WTC11 (cell line): ENCODE data around the gene IPO9. TPM values are rescaled to one million over a fixed set of nuclear protein-coding genes. Genes with fewer than 3 reads are reported as not detected.

Experiments
- ATAC-seq: fragments of 200-7000 bp; cut with Tn5 transposase; 2 replicates; pipeline ENCODE4 v1.10.0; 2021; ENCODE audit warnings: mild to moderate bottlenecking, moderate library complexity
- CTCF ChIA-PET: fragments of 300-600 bp; sonication (Branson Sonifier 250); formaldehyde crosslinking; loops from one replicate; lab custom pipeline; 2021; ENCODE audit warnings: antibody characterized with exemption; lab: Charles Lee
- POLR2A ChIA-PET: fragments of 350-600 bp; sonication (Branson Sonifier 250); formaldehyde crosslinking; loops from one replicate; lab custom pipeline; 2021; ENCODE audit warnings: antibody characterized with exemption; lab: Charles Lee
- DNase-seq: peaks from one replicate; pipeline ENCODE4 v3.0.0; 2021; ENCODE audit warnings: low spot score
- H3K27ac Mint-ChIP-seq: 2 replicates; pipeline ENCODE4 v1.8.0; 2021; ENCODE audit warnings: mixed read lengths
- H3K27me3 Mint-ChIP-seq: 2 replicates; pipeline ENCODE4 v1.8.0; 2021; ENCODE audit warnings: low read depth, mild to moderate bottlenecking, moderate library complexity, mixed read lengths
- H3K36me3 Mint-ChIP-seq: 2 replicates; pipeline ENCODE4 v1.8.0; 2021; ENCODE audit warnings: mixed read lengths
- H3K4me1 Mint-ChIP-seq: 2 replicates; pipeline ENCODE4 v1.8.0; 2022; ENCODE audit warnings: mixed read lengths
- H3K4me3 Mint-ChIP-seq: 2 replicates; pipeline ENCODE4 v1.8.0; 2021; ENCODE audit warnings: mild to moderate bottlenecking, moderate library complexity, mixed read lengths
- H3K9me3 Mint-ChIP-seq: 2 replicates; pipeline ENCODE4 v1.8.0; 2021; ENCODE audit warnings: mixed read lengths
- CBFB ChIP-seq: sonication (generic); formaldehyde crosslinking; IDR thresholded peaks from 2 replicates; pipeline ENCODE4 v1.8.1; 2022; ENCODE audit warnings: mild to moderate bottlenecking, low read depth, missing genetic modification reagents
- E2F1 ChIP-seq: sonication (generic); formaldehyde crosslinking; IDR thresholded peaks from 2 replicates; pipeline ENCODE4 v1.8.0; 2022; ENCODE audit warnings: mild to moderate bottlenecking, missing genetic modification reagents
- E2F5 ChIP-seq: sonication (generic); formaldehyde crosslinking; IDR thresholded peaks from 2 replicates; pipeline ENCODE4 v1.8.1; 2022; ENCODE audit warnings: mild to moderate bottlenecking, moderate library complexity, missing genetic modification reagents
- ERG ChIP-seq: fragments of 250-450 bp; sonication (Bioruptor Pico); IDR thresholded peaks from 2 replicates; pipeline ENCODE4 v1.8.0; 2021; ENCODE audit warnings: mild to moderate bottlenecking
- GRHL2 ChIP-seq: fragments of 250-450 bp; sonication (Bioruptor Pico); IDR thresholded peaks from 2 replicates; pipeline ENCODE4 v1.8.0; 2022; ENCODE audit warnings: mild to moderate bottlenecking, moderate library complexity; ENCODE audit not compliant: insufficient replicate concordance, severe bottlenecking
- GTF2I ChIP-seq: fragments of 250-450 bp; sonication (Bioruptor Pico); conservative IDR thresholded peaks from 2 replicates; pipeline ENCODE4 v1.4.0; 2021; ENCODE audit warnings: mild to moderate bottlenecking
- HMGXB4 ChIP-seq: sonication (generic); formaldehyde crosslinking; IDR thresholded peaks from 2 replicates; pipeline ENCODE4 v1.8.1; 2023; ENCODE audit warnings: mild to moderate bottlenecking, moderate library complexity, missing genetic modification reagents
- IRF2 ChIP-seq: sonication (generic); formaldehyde crosslinking; IDR thresholded peaks from 2 replicates; pipeline ENCODE4 v1.8.0; 2022; ENCODE audit warnings: low read depth, missing genetic modification reagents, borderline replicate concordance
- JUN ChIP-seq: sonication (generic); formaldehyde crosslinking; IDR thresholded peaks from 2 replicates; pipeline ENCODE4 v1.8.0; 2023; ENCODE audit warnings: mild to moderate bottlenecking, missing genetic modification reagents
- MAX ChIP-seq: sonication (generic); formaldehyde crosslinking; IDR thresholded peaks from 2 replicates; pipeline ENCODE4 v1.8.0; 2022; ENCODE audit warnings: mild to moderate bottlenecking, missing genetic modification reagents
- MYBL2 ChIP-seq: sonication (generic); formaldehyde crosslinking; IDR thresholded peaks from 2 replicates; pipeline ENCODE4 v1.8.1; 2023; ENCODE audit warnings: mild to moderate bottlenecking, moderate library complexity, missing genetic modification reagents
- NFE2L1 ChIP-seq: sonication (generic); formaldehyde crosslinking; IDR thresholded peaks from 2 replicates; pipeline ENCODE4 v1.8.1; 2023; ENCODE audit warnings: missing genetic modification reagents
- NR1H2 ChIP-seq: sonication (generic); formaldehyde crosslinking; IDR thresholded peaks from 2 replicates; pipeline ENCODE4 v1.9.0; 2021; ENCODE audit warnings: mild to moderate bottlenecking, moderate library complexity, missing genetic modification reagents
- NR2C2 ChIP-seq: sonication (generic); formaldehyde crosslinking; IDR thresholded peaks from 2 replicates; pipeline ENCODE4 v1.8.0; 2022; ENCODE audit warnings: mild to moderate bottlenecking, missing genetic modification reagents
- NR3C1 ChIP-seq: sonication (generic); formaldehyde crosslinking; conservative IDR thresholded peaks from 2 replicates; pipeline ENCODE4 v1.8.1; 2023; ENCODE audit warnings: low read depth, mild to moderate bottlenecking, missing genetic modification reagents
- OVOL2 ChIP-seq: fragments of 250-450 bp; sonication (Bioruptor Pico); IDR thresholded peaks from 2 replicates; pipeline ENCODE4 v1.9.0; 2021; ENCODE audit warnings: mild to moderate bottlenecking, borderline replicate concordance
- PRDM15 ChIP-seq: sonication (generic); formaldehyde crosslinking; IDR thresholded peaks from 2 replicates; pipeline ENCODE4 v1.8.0; 2022; ENCODE audit warnings: missing genetic modification reagents
- RELA ChIP-seq: sonication (generic); formaldehyde crosslinking; IDR thresholded peaks from 2 replicates; pipeline ENCODE4 v1.8.1; 2022; ENCODE audit warnings: missing genetic modification reagents, mild to moderate bottlenecking, borderline replicate concordance
- RORB ChIP-seq: fragments of 250-450 bp; sonication (Bioruptor Pico); IDR thresholded peaks from 2 replicates; pipeline ENCODE4 v1.9.0; 2021; ENCODE audit warnings: mild to moderate bottlenecking
- TEAD1 ChIP-seq: sonication (generic); formaldehyde crosslinking; IDR thresholded peaks from 2 replicates; pipeline ENCODE4 v1.8.0; 2022; ENCODE audit warnings: mild to moderate bottlenecking, missing genetic modification reagents
- ZNF219 ChIP-seq: sonication (generic); formaldehyde crosslinking; IDR thresholded peaks from 2 replicates; pipeline ENCODE4 v1.8.0; 2023; ENCODE audit warnings: missing genetic modification reagents, mild to moderate bottlenecking, borderline replicate concordance
- ZNF263 ChIP-seq: sonication (generic); formaldehyde crosslinking; IDR thresholded peaks from 2 replicates; pipeline ENCODE4 v1.8.1; 2022; ENCODE audit warnings: low read depth, mild to moderate bottlenecking, moderate library complexity, missing genetic modification reagents
- ZNF396 ChIP-seq: fragments of 250-450 bp; sonication (Bioruptor Pico); IDR thresholded peaks from 2 replicates; pipeline ENCODE4 v1.8.0; 2021; ENCODE audit warnings: mild to moderate bottlenecking, moderate library complexity, borderline replicate concordance
- ZNF423 ChIP-seq: fragments of 250-450 bp; sonication (Bioruptor Pico); IDR thresholded peaks from 2 replicates; pipeline ENCODE4 v2.1.2; 2022; ENCODE audit warnings: mild to moderate bottlenecking, moderate library complexity
- ZSCAN18 ChIP-seq: fragments of 250-450 bp; sonication (Bioruptor Pico); IDR thresholded peaks from 2 replicates; pipeline ENCODE4 v2.1.2; 2022; ENCODE audit warnings: mild to moderate bottlenecking, moderate library complexity
- total RNA-seq: library from RNA; stranded (reverse); gene quantifications from 3 replicates; pipeline ENCODE4 v1.2.3, GENCODE V29; 2021

Gene IPO9
- total RNA-seq, 1 experiment from 2014 or later: 97.2 TPM

- Mint-ChIP-seq H3K9me3 (no peaks in the 10 kb centered on the region), H3K27ac (no peak overlapping the region), H3K27me3 (no peaks in the 10 kb centered on the region), H3K4me3 (no peak overlapping the region), H3K4me1 (peaks cover 29% of the 10 kb centered on the region), H3K36me3 (peaks cover 10% of the 10 kb centered on the region)
- ATAC-seq (no peak), DNase-seq (no peak)
- POLR2A ChIA-PET: no interaction called here
- no peak for TF ChIP-seq RORB (CRISPR knock-in tag)
- no peak for TF ChIP-seq ZNF263 (CRISPR knock-in tag)
- TF ChIP-seq IRF2 (CRISPR knock-in tag): no peak
- no peak for TF ChIP-seq GRHL2 (CRISPR knock-in tag)
- no peak for TF ChIP-seq HMGXB4 (CRISPR knock-in tag)
- TF ChIP-seq NFE2L1 (CRISPR knock-in tag): no peak
- no peak for TF ChIP-seq RELA
- no peak for TF ChIP-seq NR1H2 (CRISPR knock-in tag)
- TF ChIP-seq ERG (CRISPR knock-in tag): no peak
- TF ChIP-seq GTF2I (CRISPR knock-in tag): no peak
- no peak for TF ChIP-seq JUN
- TF ChIP-seq MYBL2 (CRISPR knock-in tag): no peak
- TF ChIP-seq ZNF219 (CRISPR knock-in tag): no peak
- no peak for TF ChIP-seq NR2C2 (CRISPR knock-in tag)
- no peak for TF ChIP-seq ZNF396 (CRISPR knock-in tag)
- CTCF ChIA-PET: no interaction called here
Observed at GRCh38 chr1:201825245-201825644, 3.7 kb upstream of the IPO9 start.

- H3K27ac Mint-ChIP-seq: peak overlapping the region; percentile 14
- no peak overlapping the region; the same call in 1 of the 2 replicates for H3K4me3 Mint-ChIP-seq
- no peaks in the 10 kb centered on the region for H3K27me3 Mint-ChIP-seq
- TF ChIP-seq GTF2I (CRISPR knock-in tag): no peak
- no peak for TF ChIP-seq NR1H2 (CRISPR knock-in tag)
- TF ChIP-seq E2F1 (CRISPR knock-in tag): no peak
- no peak for TF ChIP-seq PRDM15 (CRISPR knock-in tag)
- no peak for TF ChIP-seq CBFB (CRISPR knock-in tag)
- no peak for TF ChIP-seq NFE2L1 (CRISPR knock-in tag)
- no peak for TF ChIP-seq MAX (CRISPR knock-in tag)
- no peak for TF ChIP-seq ZNF423
- no peak for TF ChIP-seq ZNF396 (CRISPR knock-in tag)
- TF ChIP-seq TEAD1 (CRISPR knock-in tag): no peak
- TF ChIP-seq OVOL2: no peak
- no peak for TF ChIP-seq ZSCAN18 (CRISPR knock-in tag)
- TF ChIP-seq JUN: no peak
- TF ChIP-seq E2F5: no peak
- TF ChIP-seq NR3C1 (CRISPR knock-in tag): no peak
- CTCF ChIA-PET: interaction anchor here (1.0 to 2.9 kb wide), 5 partner anchors 11 to 117 kb away, joined by 3 to 10 read pairs (median 4); no protein-coding TSS in a partner anchor
- ATAC-seq (peak; percentile 20), DNase-seq (no peak)
- H3K36me3 Mint-ChIP-seq: 0 out of 2 replicates have a peak, but pooled peaks cover 5% of the 10 kb centered on the region
- no peaks in the 10 kb centered on the region for H3K9me3 Mint-ChIP-seq
- POLR2A ChIA-PET: no interaction called here
- peaks cover 42% of the 10 kb centered on the region for H3K4me1 Mint-ChIP-seq
Observed at GRCh38 chr1:201826830-201827229, 2.1 kb upstream of the IPO9 start.
